ENCODE measurements around the gene SERPINB3.

DNA sequence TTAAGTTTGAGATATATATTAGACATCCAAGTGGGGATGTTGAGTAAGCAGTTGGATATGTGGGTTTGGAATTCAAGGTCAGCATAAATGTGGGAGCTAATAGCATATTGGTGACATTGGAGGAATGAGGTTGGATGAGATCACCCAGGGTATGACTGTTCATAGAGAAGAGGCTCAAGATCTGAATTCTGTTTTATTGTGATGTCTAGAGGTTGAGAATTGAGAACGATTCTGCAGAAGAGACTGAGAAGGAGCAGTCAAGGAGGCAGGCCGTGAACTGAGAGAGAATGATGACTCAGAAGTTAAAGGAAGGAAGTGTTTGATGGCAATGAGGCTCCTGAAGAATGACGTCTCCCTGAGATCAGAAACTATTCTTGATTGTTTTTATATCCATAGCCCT is 47.0 kb upstream of the SERPINB3 start:
- no peak for TF ChIP-seq YY1 (IDR thresholded peaks at IDR 0.05; ENCODE audit: insufficient read depth, insufficient read length)
- TF ChIP-seq SUZ12 (IDR thresholded peaks at IDR 0.05; ENCODE audit: extremely low read depth, insufficient read depth, insufficient read length), result no peak
- no peak for TF ChIP-seq ZNF274 (IDR thresholded peaks at IDR 0.05; ENCODE audit: low read depth, low read length)

Data from NT2/D1 (cell line).